Liver (tissue), 9 donors: ENCODE measurements around the gene DCAF15. TPM values are rescaled to one million over a fixed set of nuclear protein-coding genes. Genes with fewer than 3 reads are reported as not detected.

Experiments used
- DNase-seq: peaks from one replicate; pipeline ENCODE4 v3.0.0-alpha.2; 2017; ENCODE audit warnings: low spot score
- H3K27ac ChIP-seq, 2 donors: one replicate each; pipeline ENCODE4 v1.7.0; 2013; ENCODE audit warnings: inconsistent platforms in 2 of 2, low read length in 2 of 2, control low read depth in 1 of 2, low read depth in 1 of 2, mild to moderate bottlenecking in 1 of 2
- H3K27me3 ChIP-seq, 4 donors: one replicate each; pipeline versions ENCODE4 v1.6.1 to v1.7.0; 2013; ENCODE audit warnings: low read length in 3 of 4, inconsistent platforms in 1 of 4, mild to moderate bottlenecking in 1 of 4, moderate library complexity in 1 of 4; ENCODE audit not compliant: control insufficient read depth in 4 of 4, insufficient read depth in 4 of 4
- H3K36me3 ChIP-seq, 4 donors: one replicate each; pipeline versions ENCODE4 v1.6.1 to v1.7.0; 2013; ENCODE audit warnings: low read length in 3 of 4, mild to moderate bottlenecking in 3 of 4, low read depth in 1 of 4, moderate library complexity in 1 of 4; ENCODE audit not compliant: control insufficient read depth in 4 of 4, insufficient read depth in 3 of 4
- H3K4me1 ChIP-seq, 4 donors: one replicate each; pipeline versions ENCODE4 v1.6.1 to v1.7.0; 2013; ENCODE audit warnings: low read length in 3 of 4, mild to moderate bottlenecking in 3 of 4, moderate library complexity in 1 of 4; ENCODE audit not compliant: control insufficient read depth in 4 of 4, insufficient read depth in 4 of 4
- H3K4me3 ChIP-seq, 3 donors: one replicate each; pipeline versions ENCODE4 v1.6.1 to v1.7.0; 2013; ENCODE audit warnings: low read length in 3 of 3, control low read depth in 1 of 3, low read depth in 1 of 3, mild to moderate bottlenecking in 1 of 3
- H3K9ac ChIP-seq, 2 donors: one replicate each; pipeline ENCODE4 v1.7.0; 2013; ENCODE audit warnings: low read length in 2 of 2, mild to moderate bottlenecking in 2 of 2, moderate library complexity in 2 of 2, control low read depth in 1 of 2, low read depth in 1 of 2
- H3K9me3 ChIP-seq, 4 donors: one replicate each; pipeline versions ENCODE4 v1.6.1 to v1.7.0; 2013; ENCODE audit warnings: low read length in 3 of 4; ENCODE audit not compliant: control insufficient read depth in 4 of 4
- ATF3 ChIP-seq: IDR thresholded peaks from 2 replicates; pipeline ENCODE4 v1.6.1; 2016; ENCODE audit warnings: antibody characterized with exemption
- CTCF ChIP-seq: fragments of 150-350 bp; IDR thresholded peaks from 2 replicates; pipeline ENCODE4 v1.5.1; 2017; ENCODE audit warnings: improper control_type of control experiment, low read depth, low read length; ENCODE audit not compliant: missing input control
- EGR1 ChIP-seq, 2 donors: IDR thresholded peaks; 2 replicates each; pipeline ENCODE4 v1.6.1; 2016 to 2018; ENCODE audit warnings: antibody characterized with exemption in 2 of 2, low read depth in 2 of 2
- FOXA1 ChIP-seq: IDR thresholded peaks from 2 replicates; pipeline ENCODE4 v1.6.1; 2016; ENCODE audit warnings: antibody characterized with exemption
- FOXA2 ChIP-seq: IDR thresholded peaks from 2 replicates; pipeline ENCODE4 v1.6.1; 2016; ENCODE audit warnings: antibody characterized with exemption
- GABPA ChIP-seq, 2 donors: IDR thresholded peaks in 1 of 2; conservative IDR thresholded peaks in 1 of 2; 2 replicates each; pipeline ENCODE4 v1.6.1; 2016; ENCODE audit warnings: antibody characterized with exemption in 2 of 2, mild to moderate bottlenecking in 1 of 2, moderate library complexity in 1 of 2
- HNF4A ChIP-seq, 2 donors: conservative IDR thresholded peaks; 2 replicates each; pipeline ENCODE4 v1.6.1; 2016; ENCODE audit warnings: antibody characterized with exemption in 2 of 2, mild to moderate bottlenecking in 2 of 2
- JUND ChIP-seq, 2 donors: IDR thresholded peaks; 2 replicates each; pipeline ENCODE4 v1.6.1; 2016; ENCODE audit warnings: antibody characterized with exemption in 2 of 2
- MAX ChIP-seq: IDR thresholded peaks from 2 replicates; pipeline ENCODE4 v1.6.1; 2016; ENCODE audit warnings: antibody characterized with exemption
- NR2F2 ChIP-seq: IDR thresholded peaks from 2 replicates; pipeline ENCODE4 v1.6.1; 2016; ENCODE audit warnings: antibody characterized with exemption
- RAD21 ChIP-seq, 2 donors: IDR thresholded peaks; 2 replicates each; pipeline ENCODE4 v1.6.1; 2016; ENCODE audit warnings: antibody characterized with exemption in 2 of 2, mild to moderate bottlenecking in 2 of 2
- REST ChIP-seq: IDR thresholded peaks from 2 replicates; pipeline ENCODE4 v1.6.1; 2016; ENCODE audit warnings: antibody characterized with exemption, mild to moderate bottlenecking
- RXRA ChIP-seq, 2 donors: IDR thresholded peaks; 2 replicates each; pipeline ENCODE4 v1.6.1; 2017 to 2018; ENCODE audit warnings: antibody characterized with exemption in 2 of 2, mild to moderate bottlenecking in 1 of 2
- SP1 ChIP-seq: IDR thresholded peaks from 2 replicates; pipeline ENCODE4 v1.6.1; 2018; ENCODE audit warnings: antibody characterized with exemption, mild to moderate bottlenecking
- TAF1 ChIP-seq: conservative IDR thresholded peaks from 2 replicates; pipeline ENCODE4 v1.6.1; 2016; ENCODE audit warnings: antibody characterized with exemption, mild to moderate bottlenecking
- YY1 ChIP-seq: IDR thresholded peaks from 2 replicates; pipeline ENCODE4 v1.6.1; 2016; ENCODE audit warnings: antibody characterized with exemption, mild to moderate bottlenecking
- ZBTB33 ChIP-seq: IDR thresholded peaks from 2 replicates; pipeline ENCODE4 v1.6.1; 2016; ENCODE audit warnings: antibody characterized with exemption
- WGBS: extraction: QIAGEN DNeasy Blood & Tissue Kit; methylation state at CpG from one replicate; pipeline ENCODE4 v1.1.7; 2013; 5-methylcytosine and 5-hydroxymethylcytosine counted together
- polyA plus RNA-seq, 2 donors: library from polyadenylated mRNA; stranded (reverse) in 1 of 2; unstranded in 1 of 2; fragments of 200-250 nt in 1 of 2; fragments of >200 nt in 1 of 2; fragmentation: Nextera tagmentation in 1 of 2; extraction: Ambion mirVana in 1 of 2; gene quantifications; one replicate each; pipeline versions ENCODE4 v1.2.1 to v1.2.3, GENCODE V29; 2013 to 2015
- total RNA-seq, 2 donors: library from RNA; depleted of rRNA; stranded (reverse); fragments of >200 nt; gene quantifications; one replicate each; pipeline ENCODE4 v1.2.3, GENCODE V29; 2014
- donor health status: healthy.
- donor health status: healthy.
- donor health status: healthy.
- donor health status: healthy.
- donor health status: healthy.

Gene DCAF15
- total and polyA plus RNA-seq, 4 donors: 2.6 to 10.4 (median 5.5) TPM

- WGBS: 91% methylated on average over 7 of the region's 7 CpGs
- no peak for DNase-seq
- Histone ChIP-seq H3K9me3 (no peaks in the 10 kb centered on the region), H3K9ac (no peak overlapping the region), H3K4me1 (peaks cover 0 to 10% (median 3%) of the 10 kb centered on the region in 4 donors), H3K27me3 (no peaks in the 10 kb centered on the region), H3K27ac (no peak overlapping the region), H3K4me3 (no peak overlapping the region), H3K36me3 (peaks cover 0 to 24% (median 5%) of the 10 kb centered on the region in 4 donors)
- TF ChIP-seq TAF1 (no peak), FOXA1 (no peak), MAX (no peak), HNF4A (conservative IDR thresholded peaks at IDR 0.05) (no peak), GABPA (IDR thresholded peaks at IDR 0.05 in 1 of 2, conservative IDR thresholded peaks at IDR 0.05 in 1 of 2) (no peak), JUND (IDR thresholded peaks at IDR 0.05) (no peak), FOXA2 (no peak), ATF3 (no peak), CTCF (no peak), RXRA (IDR thresholded peaks at IDR 0.05) (no peak), RAD21 (IDR thresholded peaks at IDR 0.05) (no peak), YY1 (no peak), NR2F2 (no peak), REST (no peak), SP1 (no peak), ZBTB33 (no peak), EGR1 (IDR thresholded peaks at IDR 0.05; ENCODE audit: low read depth in 2 of 2) (no peak)
Measured at GRCh38 chr19:13989487-13989886, 37.2 kb downstream of the DCAF15 start.

GRCh38 chr19:13990085-13990484 lies 37.8 kb downstream of the DCAF15 start:
- H3K9me3 ChIP-seq: no peaks in the 10 kb centered on the region
- peaks cover 0 to 24% (median 5%) of the 10 kb centered on the region in 4 donors for H3K36me3 ChIP-seq
- TF ChIP-seq RAD21 (IDR thresholded peaks at IDR 0.05) (no peak), FOXA2 (no peak), MAX (no peak), NR2F2 (no peak), JUND (IDR thresholded peaks at IDR 0.05) (no peak), RXRA (IDR thresholded peaks at IDR 0.05) (no peak), YY1 (no peak), ATF3 (no peak)
- no peak for DNase-seq
- peaks cover 0 to 10% (median 4%) of the 10 kb centered on the region in 4 donors for H3K4me1 ChIP-seq
- H3K27me3 ChIP-seq: no peaks in the 10 kb centered on the region
- no peak overlapping the region for H3K9ac ChIP-seq
- no peak overlapping the region for H3K27ac ChIP-seq
- no peak overlapping the region for H3K4me3 ChIP-seq
- WGBS: 97% methylated on average over 8 of the region's 8 CpGs
